Adrenal gland (tissue), 12 donors: Measurements from ENCODE around the gene CD86. TPM values are rescaled to one million over a fixed set of nuclear protein-coding genes. Genes with fewer than 3 reads are reported as not detected.

Experiments
- DNase-seq, 7 donors: peaks; one replicate each; pipeline ENCODE4 v3.0.0-alpha.2; 2019 to 2020
- H3K27ac ChIP-seq, 5 donors: fragments of 200-600 bp; sonication (generic) in 4 of 5; 1 replicate in 3 of 5; 2 replicates in 2 of 5; pipeline versions ENCODE4 v1.5.1 to v1.8.0; 2016 to 2020; ENCODE audit warnings: mild to moderate bottlenecking in 1 of 5
- H3K27me3 ChIP-seq: fragments of 200-600 bp; 2 replicates; pipeline ENCODE4 v1.8.0; 2021
- H3K36me3 ChIP-seq, 2 donors: fragments of 200-600 bp; replicated peaks in 1 of 2; 1 replicate in 1 of 2; 2 replicates in 1 of 2; pipeline versions ENCODE4 v1.5.1 to v1.8.0; 2018 to 2022
- H3K4me1 ChIP-seq, 2 donors: fragments of 200-600 bp; replicated peaks in 1 of 2; 1 replicate in 1 of 2; 2 replicates in 1 of 2; pipeline versions ENCODE4 v1.5.1 to v1.8.0; 2018 to 2021
- H3K4me3 ChIP-seq, 4 donors: fragments of 200-600 bp; sonication (generic) in 3 of 4; one replicate each; pipeline ENCODE4 v1.5.1; 2016 to 2018
- H3K9me3 ChIP-seq, 3 donors: fragments of 200-600 bp; sonication (generic) in 1 of 3; replicated peaks in 1 of 3; 1 replicate in 2 of 3; 2 replicates in 1 of 3; pipeline versions ENCODE4 v1.5.1 to v1.8.0; 2016 to 2021
- CTCF ChIP-seq, 6 experiments: fragments of 450-650 bp in 4 of 6; fragments of 200-600 bp in 2 of 6; sonication (generic) in 1 of 6; IDR thresholded peaks; 1 replicate in 5 of 6; 2 replicates in 1 of 6; pipeline versions ENCODE4 v1.5.1 to v1.8.0; 2016 to 2021; ENCODE audit warnings: antibody characterized with exemption in 6 of 6, mild to moderate bottlenecking in 2 of 6, moderate library complexity in 1 of 6
- POLR2A ChIP-seq, 2 donors: fragments of 450-650 bp; IDR thresholded peaks; one replicate each; pipeline ENCODE4 v1.6.1; 2017; ENCODE audit warnings: antibody characterized with exemption in 2 of 2, mild to moderate bottlenecking in 2 of 2, moderate library complexity in 1 of 2
- WGBS, 4 donors: extraction: QIAGEN DNeasy Blood & Tissue Kit in 2 of 4; methylation state at CpG; one replicate each; pipeline versions ENCODE4 v1.1.5 to v1.1.7; 2013 to 2017; 5-methylcytosine and 5-hydroxymethylcytosine counted together
- intact Hi-C, 2 donors: fragments of 100-400 bp; cut with DNase I; formaldehyde crosslinking; loops; one replicate each; pipeline versions ENCODE4 v1.14.1 to v1.15.0; 2022 to 2023
- polyA plus RNA-seq, 3 donors: library from polyadenylated mRNA; stranded (reverse); fragments of 200-250 nt in 2 of 3; fragments of 350-450 nt in 1 of 3; fragmentation: Illumina TruSeq in 1 of 3; extraction: RNeasy Lipid Tissue Mini Kit (QIAGEN cat#74804) in 1 of 3; gene quantifications; one replicate each; pipeline ENCODE4 v1.2.3, GENCODE V29; 2013 to 2014
- total RNA-seq, 9 donors: library from RNA; depleted of rRNA in 4 of 9; stranded (reverse); fragments of >200 nt in 4 of 9; fragments of 120-200 nt in 1 of 9; fragmentation: NEBNext Ultra II Directional in 1 of 9; extraction: Animal tissue kit (Norgen Biotek cat#: 25700) in 1 of 9; gene quantifications; one replicate each; pipeline versions ENCODE4 v1.1.0 to v1.2.4, GENCODE V29; 2013 to 2023
- donor health status: healthy with polysubstance abuse.
- donor health status: Bipolar disorder and iron deficiency.
- donor health status: DM: yes; HTN: yes; CAD: no.
- donor health status: DM: no; HTN: no; CAD: no.
- donor health status: DM: no; HTN: no; CAD: no.
- donor health status: DM: yes; HTN: yes; CAD: no.

The CD86 gene
- total and polyA plus RNA-seq, 12 donors = 2.1 to 23.3 (median 8.9) TPM

- H3K27ac ChIP-seq = no peak overlapping the region
- DNase-seq = no peak
These were observed 2.2 kb upstream of the CD86 start for GRCh38 chr3:122052968-122053367.

GRCh38 chr3:122057671-122058070, 2.5 kb downstream of the CD86 start:
- Histone ChIP-seq H3K27me3 (no peaks in the 10 kb centered on the region), H3K4me1 (no peaks in the 10 kb centered on the region), H3K27ac (no peak overlapping the region), H3K9me3 (no peaks in the 10 kb centered on the region), H3K36me3 (no peaks in the 10 kb centered on the region), H3K4me3 (no peak overlapping the region)
- no peak for DNase-seq
- intact Hi-C loops = no loop called here
- 85 to 90% (median 87%) methylated on average over 2 of the region's 2 CpGs for WGBS, 4 donors
- TF ChIP-seq POLR2A (IDR thresholded peaks at IDR 0.05) = no peak
- no peak for TF ChIP-seq CTCF (IDR thresholded peaks at IDR 0.05)

More at GRCh38 chr3:122052968-122053367, 2.2 kb upstream of the CD86 start:
- Histone ChIP-seq H3K27me3 (no peaks in the 10 kb centered on the region), H3K4me3 (no peak overlapping the region), H3K9me3 (no peaks in the 10 kb centered on the region), H3K4me1 (no peaks in the 10 kb centered on the region), H3K36me3 (no peaks in the 10 kb centered on the region)
- intact Hi-C loops = no loop called here
- 81 to 94% (median 85%) methylated on average over 3 of the region's 3 CpGs for WGBS, 4 donors
- TF ChIP-seq POLR2A (IDR thresholded peaks at IDR 0.05) = no peak
- no peak for TF ChIP-seq CTCF (IDR thresholded peaks at IDR 0.05)

GRCh38 chr3:122058294-122058693, 3.1 kb downstream of the CD86 start:
- no peak overlapping the region for H3K4me3 ChIP-seq
- WGBS, 4 donors = 78 to 91% (median 82%) methylated on average over 1 of the region's 1 CpG

GRCh38 chr3:122060040-122060698, 5.0 kb downstream of the CD86 start:
- Histone ChIP-seq H3K4me3 (no peak overlapping the region), H3K36me3 (no peaks in the 10 kb centered on the region), H3K9me3 (no peaks in the 10 kb centered on the region), H3K27me3 (no peaks in the 10 kb centered on the region), H3K4me1 (peaks cover 6 to 9% of the 10 kb centered on the region in 2 donors), H3K27ac (peak overlapping the region in 2 of 5 donors; percentile 13 to 38)
- DNase-seq = peak in 2 of 7 donors; percentile 25 to 27
- 59 to 66% (median 63%) methylated on average over 6 of the region's 6 CpGs for WGBS, 4 donors
- no peak for TF ChIP-seq POLR2A (IDR thresholded peaks at IDR 0.05)
- TF ChIP-seq CTCF (IDR thresholded peaks at IDR 0.05) = no peak
- intact Hi-C loops = no loop called here

More at GRCh38 chr3:122058294-122058693, 3.1 kb downstream of the CD86 start:
- TF ChIP-seq POLR2A (IDR thresholded peaks at IDR 0.05) (no peak), CTCF (IDR thresholded peaks at IDR 0.05) (no peak)
- intact Hi-C loops = no loop called here
- DNase-seq = no peak
- Histone ChIP-seq H3K4me1 (peaks cover 0 to under 1% of the 10 kb centered on the region in 2 donors), H3K36me3 (no peaks in the 10 kb centered on the region), H3K27me3 (no peaks in the 10 kb centered on the region), H3K27ac (no peak overlapping the region), H3K9me3 (no peaks in the 10 kb centered on the region)
